Spleen (tissue), 11 donors: Measurements from ENCODE around the gene BAZ1B. TPM values are rescaled to one million over a fixed set of nuclear protein-coding genes. Genes with fewer than 3 reads are reported as not detected.
"Not testable (repeated sequence)": the region's sequence is repeated elsewhere in the genome, so short reads cannot be mapped to it uniquely, and the experiment has no call there.

Source experiments
- DNase-seq: peaks from one replicate; pipeline ENCODE4 v3.0.0-alpha.2; 2020
- H3K27ac ChIP-seq, 8 donors: fragments of 200-600 bp; sonication (generic) in 7 of 8; 1 replicate in 4 of 8; 2 replicates in 4 of 8; pipeline versions ENCODE4 v1.5.0 to v1.8.0; 2016 to 2021; ENCODE audit warnings: inconsistent platforms in 4 of 8, mild to moderate bottlenecking in 4 of 8, moderate library complexity in 1 of 8
- H3K27me3 ChIP-seq, 7 donors: fragments of 200-600 bp; sonication (generic) in 6 of 7; replicated peaks in 1 of 7; 1 replicate in 4 of 7; 2 replicates in 3 of 7; pipeline versions ENCODE4 v1.5.0 to v1.8.0; 2016 to 2021; ENCODE audit warnings: inconsistent platforms in 3 of 7, mild to moderate bottlenecking in 1 of 7
- H3K36me3 ChIP-seq, 6 donors: fragments of 200-600 bp; sonication (generic) in 5 of 6; 1 replicate in 4 of 6; 2 replicates in 2 of 6; pipeline versions ENCODE4 v1.5.0 to v1.8.0; 2016 to 2021; ENCODE audit warnings: inconsistent platforms in 2 of 6
- H3K4me1 ChIP-seq, 6 donors: fragments of 200-600 bp; sonication (generic) in 5 of 6; 1 replicate in 3 of 6; 2 replicates in 3 of 6; pipeline versions ENCODE4 v1.5.0 to v1.8.0; 2016 to 2021; ENCODE audit warnings: inconsistent platforms in 3 of 6
- H3K4me3 ChIP-seq, 8 donors: fragments of 200-600 bp; sonication (generic) in 7 of 8; 1 replicate in 4 of 8; 2 replicates in 4 of 8; pipeline versions ENCODE4 v1.5.0 to v1.8.0; 2016 to 2021; ENCODE audit warnings: inconsistent platforms in 4 of 8, mild to moderate bottlenecking in 4 of 8, moderate library complexity in 2 of 8
- H3K9me3 ChIP-seq, 8 donors: fragments of 200-600 bp; sonication (generic) in 7 of 8; 1 replicate in 4 of 8; 2 replicates in 4 of 8; pipeline versions ENCODE4 v1.5.0 to v1.8.0; 2016 to 2021; ENCODE audit warnings: inconsistent platforms in 4 of 8
- POLR2A ChIP-seq, 3 donors: fragments of 450-650 bp; IDR thresholded peaks; one replicate each; pipeline ENCODE4 v1.5.1; 2017; ENCODE audit warnings: antibody characterized with exemption in 3 of 3, mild to moderate bottlenecking in 1 of 3
- POLR2AphosphoS5 ChIP-seq, 3 donors: sonication (generic); formaldehyde crosslinking; IDR thresholded peaks; one replicate each; pipeline ENCODE4 v1.5.1; 2017; ENCODE audit warnings: antibody characterized with exemption in 3 of 3
- WGBS, 5 donors: extraction: QIAGEN DNeasy Blood & Tissue Kit in 3 of 5; methylation state at CpG; one replicate each; pipeline versions ENCODE4 v1.1.5 to v1.1.7; 2013 to 2018; 5-methylcytosine and 5-hydroxymethylcytosine counted together
- intact Hi-C: fragments of 100-400 bp; cut with DNase I; formaldehyde crosslinking; loops from one replicate; pipeline ENCODE4 v1.15.0; 2023; ENCODE audit warnings: low total_unique reads
- polyA plus RNA-seq, 3 donors: library from polyadenylated mRNA; stranded (reverse); fragments of 200-250 nt; gene quantifications; one replicate each; pipeline ENCODE4 v1.2.1, GENCODE V29; 2013
- total RNA-seq, 7 donors: library from RNA; depleted of rRNA in 3 of 7; stranded (reverse); fragments of >200 nt in 3 of 7; fragmentation: NEBNext Ultra II Directional in 4 of 7; extraction: Animal tissue kit (Norgen Biotek cat#: 25700) in 4 of 7; gene quantifications; one replicate each; pipeline versions ENCODE4 v1.1.0 to v1.2.1, GENCODE V29; 2016 to 2021
- TF ChIP-seq, protein P1 (sequence below), 11 experiments: fragments of 200-600 bp in 7 of 11; fragments of 450-650 bp in 4 of 11; sonication (generic) in 4 of 11; IDR thresholded peaks in 8 of 11; conservative IDR thresholded peaks in 3 of 11; 1 replicate in 7 of 11; 2 replicates in 4 of 11; pipeline versions ENCODE4 v1.4.0 to v1.8.0; 2016 to 2021; ENCODE audit warnings: antibody characterized with exemption in 11 of 11, inconsistent platforms in 4 of 11, mild to moderate bottlenecking in 1 of 11
- donor health status: healthy with polysubstance abuse.
- donor health status: DM: no; HTN: no; CAD: no; lungs with moderate emphysema.
- donor health status: DM: no; HTN: no; CAD: no.
- donor health status: Bipolar disorder and iron deficiency.
- donor health status: healthy.
- donor health status: DM: no; HTN: no; CAD: no.
- donor health status: DM: yes; HTN: yes; CAD: no.

The BAZ1B gene
- total and polyA plus RNA-seq, 10 donors, result 9.2 to 61.4 (median 54.9) TPM

DNA sequence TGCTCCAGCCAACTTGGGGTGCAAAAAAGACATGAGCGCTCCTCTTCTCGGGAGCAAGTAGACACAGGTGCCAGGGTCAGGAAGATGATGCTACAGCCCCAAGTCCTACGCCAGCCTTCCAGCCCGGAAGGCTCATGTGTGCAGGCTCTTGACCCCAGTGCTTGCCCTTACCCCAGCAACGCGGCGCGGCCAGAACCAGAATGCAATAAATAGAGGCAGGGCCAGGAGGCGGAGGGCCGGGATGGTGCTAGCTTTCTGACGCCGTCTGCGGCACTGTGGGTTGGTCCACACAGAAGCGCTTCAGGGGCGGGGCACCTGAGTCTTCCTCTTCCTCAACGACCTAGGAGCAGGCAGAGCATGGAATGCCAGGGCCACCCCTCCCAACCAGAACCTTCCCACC is 15.0 kb upstream of the BAZ1B start:
- H3K4me3 ChIP-seq, result no peak overlapping the region
- no peak for DNase-seq
- H3K9me3 ChIP-seq, result no peaks in the 10 kb centered on the region
- no peaks in the 10 kb centered on the region for H3K4me1 ChIP-seq
- intact Hi-C loops, result no loop called here
- TF ChIP-seq, protein P1, sequence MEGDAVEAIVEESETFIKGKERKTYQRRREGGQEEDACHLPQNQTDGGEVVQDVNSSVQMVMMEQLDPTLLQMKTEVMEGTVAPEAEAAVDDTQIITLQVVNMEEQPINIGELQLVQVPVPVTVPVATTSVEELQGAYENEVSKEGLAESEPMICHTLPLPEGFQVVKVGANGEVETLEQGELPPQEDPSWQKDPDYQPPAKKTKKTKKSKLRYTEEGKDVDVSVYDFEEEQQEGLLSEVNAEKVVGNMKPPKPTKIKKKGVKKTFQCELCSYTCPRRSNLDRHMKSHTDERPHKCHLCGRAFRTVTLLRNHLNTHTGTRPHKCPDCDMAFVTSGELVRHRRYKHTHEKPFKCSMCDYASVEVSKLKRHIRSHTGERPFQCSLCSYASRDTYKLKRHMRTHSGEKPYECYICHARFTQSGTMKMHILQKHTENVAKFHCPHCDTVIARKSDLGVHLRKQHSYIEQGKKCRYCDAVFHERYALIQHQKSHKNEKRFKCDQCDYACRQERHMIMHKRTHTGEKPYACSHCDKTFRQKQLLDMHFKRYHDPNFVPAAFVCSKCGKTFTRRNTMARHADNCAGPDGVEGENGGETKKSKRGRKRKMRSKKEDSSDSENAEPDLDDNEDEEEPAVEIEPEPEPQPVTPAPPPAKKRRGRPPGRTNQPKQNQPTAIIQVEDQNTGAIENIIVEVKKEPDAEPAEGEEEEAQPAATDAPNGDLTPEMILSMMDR (IDR thresholded peaks at IDR 0.05 in 8 of 11, conservative IDR thresholded peaks at IDR 0.05 in 3 of 11), result no peak
- TF ChIP-seq POLR2AphosphoS5 (IDR thresholded peaks at IDR 0.05), result peak in 1 of 3 donors; percentile 6
- peaks cover 15 to 99% (median 70%) of the 10 kb centered on the region in 6 donors for H3K36me3 ChIP-seq
- no peaks in the 10 kb centered on the region for H3K27me3 ChIP-seq
- H3K27ac ChIP-seq, result no peak overlapping the region
- 90 to 96% (median 93%) methylated on average over 10 to 16 of the region's 16 CpGs for WGBS, 5 donors

DNA sequence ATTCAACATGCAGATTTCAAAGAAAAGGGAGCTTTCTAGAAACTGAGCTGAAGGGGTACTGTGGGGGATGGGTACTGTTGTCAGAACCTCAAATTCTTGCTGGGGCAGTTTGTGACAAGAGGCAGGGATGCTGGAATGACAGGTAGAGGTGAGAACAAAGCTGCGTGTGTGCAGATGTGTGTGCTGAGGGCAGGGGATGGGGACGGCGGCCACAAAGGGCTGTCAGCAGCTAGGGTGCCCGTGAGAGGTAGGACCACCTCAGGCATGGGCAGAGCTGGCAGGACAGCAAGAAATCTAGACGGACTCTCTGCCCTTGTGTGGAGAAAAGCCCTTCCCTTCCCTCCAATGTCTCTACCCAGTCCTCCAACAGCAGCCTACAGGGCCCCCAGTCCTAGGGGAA is 14.4 kb upstream of the BAZ1B start:
- no peaks in the 10 kb centered on the region for H3K27me3 ChIP-seq
- intact Hi-C loops, result no loop called here
- DNase-seq, result no peak

DNA sequence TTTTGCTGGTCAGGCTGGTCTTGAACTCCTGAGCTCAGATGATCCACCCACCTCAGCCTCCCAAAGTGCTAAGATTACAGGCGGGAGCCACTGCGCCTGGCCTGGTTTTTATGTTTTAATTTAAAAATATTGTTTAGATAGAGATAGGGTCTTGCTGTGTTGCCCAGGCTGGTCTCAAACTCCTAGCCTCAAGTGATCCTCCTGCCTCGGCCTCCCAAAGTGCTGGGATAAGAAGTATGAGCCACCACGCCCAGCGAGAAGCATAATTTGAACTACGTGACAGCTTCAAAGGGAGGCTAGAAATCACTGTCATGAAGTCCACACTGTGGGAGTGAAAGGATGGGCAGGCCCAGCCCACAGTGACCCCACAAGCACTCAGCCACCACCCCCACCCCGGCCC is 13.8 kb upstream of the BAZ1B start:
- DNase-seq, H3K4me1 ChIP-seq, intact Hi-C loops, H3K9me3 ChIP-seq, H3K27me3 ChIP-seq, H3K4me3 ChIP-seq, H3K27ac ChIP-seq: not testable (repeated sequence)
- WGBS, 5 donors, result 86 to 97% (median 96%) methylated on average over 7 of the region's 7 CpGs
- peaks cover 15 to 92% (median 58%) of the 10 kb centered on the region in 6 donors for H3K36me3 ChIP-seq

More for the DNA sequence above, 14.4 kb upstream of the BAZ1B start:
- peaks cover 15 to 97% (median 64%) of the 10 kb centered on the region in 6 donors for H3K36me3 ChIP-seq
- H3K9me3 ChIP-seq, result no peaks in the 10 kb centered on the region
- no peak overlapping the region for H3K27ac ChIP-seq
- H3K4me3 ChIP-seq, result no peak overlapping the region
- 82 to 92% (median 90%) methylated on average over 5 of the region's 5 CpGs for WGBS, 5 donors
- no peaks in the 10 kb centered on the region for H3K4me1 ChIP-seq
- TF ChIP-seq, protein P1 (IDR thresholded peaks at IDR 0.05 in 8 of 11, conservative IDR thresholded peaks at IDR 0.05 in 3 of 11), result no peak
- TF ChIP-seq POLR2A (IDR thresholded peaks at IDR 0.05) (no peak), POLR2AphosphoS5 (IDR thresholded peaks at IDR 0.05) (no peak)

DNA sequence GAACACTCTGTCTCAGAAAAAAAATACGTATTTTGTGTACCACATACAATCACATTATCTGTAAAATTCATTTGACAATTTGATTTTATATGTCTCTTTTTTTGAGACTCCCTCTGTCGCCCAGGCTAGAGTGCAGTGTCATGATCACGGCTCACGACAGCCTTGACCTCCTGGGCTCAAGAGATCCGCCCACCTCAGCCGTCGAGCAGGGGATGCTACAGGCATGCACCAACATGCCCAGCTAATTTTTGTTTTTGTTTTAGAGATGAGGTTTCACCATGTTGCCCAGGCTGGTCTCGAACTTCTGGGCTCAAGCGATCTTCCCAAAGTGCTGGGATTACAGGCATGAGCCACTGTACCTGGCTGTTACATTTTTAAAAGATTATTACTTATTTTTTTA is 11.6 kb upstream of the BAZ1B start:
- Histone ChIP-seq H3K36me3 (peaks cover 11 to 70% (median 36%) of the 10 kb centered on the region in 6 donors), H3K27ac (no peak overlapping the region), H3K4me1 (no peaks in the 10 kb centered on the region), H3K4me3 (no peak overlapping the region), H3K9me3 (no peaks in the 10 kb centered on the region), H3K27me3 (no peaks in the 10 kb centered on the region)
- intact Hi-C loops, result no loop called here
- WGBS, 5 donors, result 82 to 92% (median 86%) methylated on average over 9 of the region's 9 CpGs
- no peak for TF ChIP-seq POLR2A (IDR thresholded peaks at IDR 0.05)
- DNase-seq, result no peak

DNA sequence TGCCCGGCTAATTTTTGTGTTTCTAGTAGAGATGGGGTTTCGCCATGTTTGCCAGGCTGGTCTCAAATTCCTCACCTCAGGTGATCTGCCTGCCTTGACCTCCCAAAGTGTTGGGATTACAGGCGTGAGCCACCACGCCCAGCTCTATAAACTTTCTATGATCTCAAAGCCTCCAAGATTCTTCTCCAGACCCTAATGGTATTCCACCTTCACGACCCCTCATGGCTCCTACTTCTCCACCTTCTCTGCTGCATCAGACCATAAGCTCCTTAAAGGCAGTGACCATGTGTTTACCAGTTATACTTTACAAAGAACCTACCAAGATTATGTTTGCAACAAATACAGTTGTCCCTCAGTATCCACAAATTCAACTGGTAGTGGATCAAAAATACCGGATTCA is 10.1 kb upstream of the BAZ1B start:
- DNase-seq, result no peak
- Histone ChIP-seq H3K4me1 (peaks cover 2 to 8% (median 6%) of the 10 kb centered on the region in 6 donors), H3K4me3 (no peak overlapping the region), H3K9me3 (no peaks in the 10 kb centered on the region), H3K27me3 (no peaks in the 10 kb centered on the region), H3K27ac (no peak overlapping the region), H3K36me3 (peaks cover 7 to 55% (median 21%) of the 10 kb centered on the region in 6 donors)
- TF ChIP-seq POLR2A (IDR thresholded peaks at IDR 0.05) (no peak), POLR2AphosphoS5 (IDR thresholded peaks at IDR 0.05) (no peak)
- TF ChIP-seq, protein P1 (IDR thresholded peaks at IDR 0.05 in 8 of 11, conservative IDR thresholded peaks at IDR 0.05 in 3 of 11), result no peak
- intact Hi-C loops, result no loop called here
- WGBS, 5 donors, result 95 to 97% (median 97%) methylated on average over 6 of the region's 6 CpGs
